GM18868 (cell line): ENCODE measurements around the gene OPTC.

Experiments
- ATAC-seq: cut with Tn5 transposase; IDR thresholded peaks from one replicate; pipeline ENCODE4 v1.9.1; 2021; ENCODE audit warnings: mild to moderate bottlenecking, moderate library complexity; ENCODE audit not compliant: unreplicated experiment

OPTC gene

DNA sequence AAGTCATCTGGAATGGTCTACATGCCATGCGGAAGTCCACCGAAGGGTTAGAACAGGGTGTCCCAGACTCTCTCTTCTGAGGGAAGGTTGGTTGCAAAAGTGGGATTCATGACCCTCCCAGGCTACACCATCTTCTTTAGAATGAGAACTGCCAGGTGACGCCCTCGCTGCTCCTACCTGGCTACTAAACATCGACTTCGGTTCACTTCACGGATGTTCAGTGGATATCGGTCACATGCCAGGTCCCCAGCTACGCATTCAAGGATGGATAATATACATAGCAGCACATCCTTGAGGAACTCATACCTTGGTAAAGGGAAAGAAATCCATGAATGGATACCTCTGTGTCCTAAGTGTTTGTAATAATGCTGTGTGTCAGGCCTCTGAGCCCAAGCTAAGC, 3.3 kb upstream of the OPTC start:
- ATAC-seq = no peak

DNA sequence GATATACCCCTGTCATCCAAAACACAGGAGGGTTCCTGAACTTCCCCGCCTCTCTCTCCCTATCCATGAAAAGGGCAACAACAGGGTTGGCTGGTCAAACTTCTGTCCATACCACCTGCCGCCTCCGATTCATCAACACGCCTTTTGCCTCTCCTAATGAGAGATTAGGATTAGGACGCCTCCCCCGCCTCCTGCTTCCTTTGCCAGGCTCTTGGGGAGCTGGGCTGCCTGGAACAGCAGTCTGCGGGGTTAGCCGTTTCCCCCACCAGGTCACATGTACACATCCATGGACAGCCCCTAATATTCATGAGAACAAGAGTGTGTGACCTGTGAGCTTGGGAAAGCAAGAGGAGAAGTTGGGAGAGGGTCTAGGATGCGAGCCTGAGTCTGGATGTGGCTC, 2.3 kb upstream of the OPTC start:
- ATAC-seq = no peak

DNA sequence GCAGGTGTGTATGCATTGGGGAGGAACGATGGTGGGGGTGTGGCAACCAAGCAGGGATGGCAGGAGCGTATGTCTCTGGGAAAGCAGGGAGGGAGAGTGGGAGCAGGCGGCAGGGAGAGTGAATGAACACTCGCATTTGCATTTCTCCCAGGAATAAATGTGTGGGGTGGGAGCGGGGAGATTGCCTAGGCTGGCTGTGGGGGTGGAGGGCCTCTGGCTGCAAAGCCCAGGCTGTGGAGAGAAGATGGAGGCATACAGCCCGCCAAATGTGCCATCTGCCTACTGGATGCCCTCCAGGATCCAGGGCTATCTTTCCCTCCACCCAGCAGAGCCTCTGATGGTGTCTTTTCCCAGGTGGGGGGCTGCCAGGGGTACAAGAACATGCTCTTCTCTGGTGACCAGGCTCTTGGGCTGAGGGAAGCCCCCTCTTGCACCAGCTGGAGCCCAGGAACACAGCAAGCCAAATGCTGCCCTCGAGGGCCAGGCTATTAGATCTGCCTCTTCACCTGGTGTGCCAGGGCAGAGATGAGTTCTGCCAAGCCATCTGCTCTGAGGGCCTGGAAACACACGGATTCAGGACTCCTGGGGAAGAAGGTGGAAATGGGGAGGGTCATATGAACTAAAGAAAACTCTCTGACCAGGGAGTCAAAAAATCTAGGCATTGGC, 1.7 kb upstream of the OPTC start:
- ATAC-seq = no peak

DNA sequence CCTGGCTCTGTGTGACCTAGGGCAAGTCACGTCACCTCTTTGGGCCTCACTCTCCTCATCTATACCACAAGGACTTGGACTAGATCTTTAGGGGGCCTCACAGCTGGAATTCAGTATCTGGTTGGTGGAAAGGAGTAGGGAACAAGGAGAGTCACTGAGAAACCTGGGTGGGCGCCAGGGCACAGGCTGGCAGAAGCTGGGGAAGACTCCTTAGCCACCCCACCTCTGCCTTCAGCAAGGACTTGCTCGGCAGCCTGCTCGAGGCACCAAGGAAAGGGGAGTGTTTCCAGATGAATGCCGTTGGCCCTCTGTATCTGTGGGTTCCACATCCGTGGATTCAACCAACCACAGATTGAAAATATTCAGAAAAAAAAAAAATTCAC, 1.2 kb upstream of the OPTC start:
- ATAC-seq = no peak

DNA sequence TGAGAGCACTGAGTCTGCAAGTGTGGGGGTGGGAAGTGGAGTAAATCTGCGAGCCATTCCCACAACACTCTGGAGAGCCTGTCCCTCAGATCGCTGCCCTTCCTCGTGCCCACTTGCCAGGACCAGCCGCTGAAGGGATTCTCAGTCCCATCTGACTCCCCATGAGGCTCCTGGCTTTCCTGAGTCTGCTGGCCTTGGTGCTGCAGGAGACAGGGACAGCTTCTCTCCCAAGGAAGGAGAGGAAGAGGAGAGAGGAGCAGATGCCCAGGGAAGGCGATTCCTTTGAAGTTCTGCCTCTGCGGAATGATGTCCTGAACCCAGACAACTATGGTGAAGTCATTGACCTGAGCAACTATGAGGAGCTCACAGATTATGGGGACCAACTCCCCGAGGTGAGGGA, 1.9 kb downstream of the OPTC start:
- no peak for ATAC-seq

DNA sequence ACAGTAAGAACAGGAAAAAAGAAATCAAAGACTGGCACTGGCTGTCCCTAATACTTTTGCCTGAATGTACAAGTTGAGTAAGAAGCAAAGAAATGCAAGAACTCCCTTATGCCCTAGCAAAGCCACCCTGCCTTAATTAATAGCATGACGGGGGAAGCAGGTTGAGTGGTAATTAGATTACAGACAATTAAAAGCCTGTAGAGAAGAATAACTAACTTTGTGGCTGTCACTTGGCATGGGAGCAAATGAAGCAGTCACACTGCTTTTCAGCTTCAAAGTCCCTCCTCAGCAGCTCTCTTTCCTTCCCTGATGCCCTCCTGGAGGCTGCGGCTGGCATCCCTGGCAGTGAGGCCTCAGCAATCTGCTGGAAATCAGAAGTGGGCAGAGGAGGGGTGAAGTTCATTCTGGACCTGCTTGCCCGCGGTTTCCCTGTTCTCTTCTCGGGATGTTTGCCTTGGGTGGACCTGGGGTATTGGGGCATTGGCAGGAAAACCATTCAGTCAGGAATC, 3.4 kb downstream of the OPTC start:
- no peak for ATAC-seq

DNA sequence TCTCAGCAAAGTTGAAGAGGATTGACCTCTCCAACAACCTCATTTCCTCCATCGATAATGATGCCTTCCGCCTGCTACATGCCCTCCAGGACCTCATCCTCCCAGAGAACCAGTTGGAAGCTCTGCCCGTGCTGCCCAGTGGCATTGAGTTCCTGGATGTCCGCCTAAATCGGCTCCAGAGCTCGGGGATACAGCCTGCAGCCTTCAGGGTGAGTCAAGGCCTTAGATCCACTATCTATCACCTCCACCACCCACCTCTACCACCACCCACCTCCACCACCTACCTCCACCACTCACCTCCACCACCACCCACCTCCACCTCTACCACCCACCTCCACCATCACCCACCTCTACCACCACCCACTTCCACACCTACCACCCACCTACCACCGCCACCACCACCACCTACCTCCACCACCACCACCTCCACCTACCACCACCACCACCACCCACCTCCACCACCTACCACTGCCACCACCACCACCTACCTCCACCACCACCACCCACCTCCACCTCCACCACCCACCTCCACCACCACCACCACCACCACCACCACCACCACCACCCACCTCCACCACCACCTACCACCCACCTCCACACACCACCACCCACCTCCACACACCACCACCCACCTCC, 5.8 kb downstream of the OPTC start:
- ATAC-seq = no peak

DNA sequence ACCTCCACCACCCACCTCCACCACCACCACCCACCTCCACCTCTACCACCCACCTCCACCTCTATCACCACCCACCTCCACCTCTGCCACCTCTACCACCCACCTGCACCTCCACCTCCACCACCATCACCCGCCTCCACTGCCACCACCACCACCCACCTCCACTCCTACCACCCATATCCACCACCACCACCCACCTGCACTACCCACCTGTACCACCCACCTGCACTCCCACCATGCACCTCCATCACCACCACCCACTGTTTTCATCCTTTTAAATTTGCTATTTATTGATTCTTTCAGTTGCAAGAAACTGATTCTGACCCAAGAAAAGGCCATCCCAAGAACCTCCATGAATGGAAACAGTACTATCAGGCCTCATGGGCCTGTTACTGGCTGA, 6.3 kb downstream of the OPTC start:
- no peak for ATAC-seq

DNA sequence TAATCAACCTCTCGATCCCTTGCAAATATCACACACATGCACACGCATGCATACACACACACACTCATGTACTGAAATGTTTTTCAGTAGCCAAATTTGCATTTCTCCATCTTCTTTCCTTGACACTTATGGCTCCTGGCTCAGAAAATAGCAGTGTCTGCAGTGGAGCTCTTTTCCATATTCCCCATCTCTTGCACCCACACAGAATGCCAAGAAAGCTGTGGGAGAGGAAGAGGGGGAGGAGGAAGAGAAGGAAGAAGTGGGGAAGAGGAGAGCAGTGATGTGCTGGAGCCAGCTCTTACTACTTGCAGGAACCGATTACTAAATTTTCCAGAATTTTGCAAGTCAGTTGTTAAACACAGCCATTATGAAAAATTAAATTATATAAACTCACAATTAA, 9.9 kb downstream of the OPTC start:
- ATAC-seq = no peak

DNA sequence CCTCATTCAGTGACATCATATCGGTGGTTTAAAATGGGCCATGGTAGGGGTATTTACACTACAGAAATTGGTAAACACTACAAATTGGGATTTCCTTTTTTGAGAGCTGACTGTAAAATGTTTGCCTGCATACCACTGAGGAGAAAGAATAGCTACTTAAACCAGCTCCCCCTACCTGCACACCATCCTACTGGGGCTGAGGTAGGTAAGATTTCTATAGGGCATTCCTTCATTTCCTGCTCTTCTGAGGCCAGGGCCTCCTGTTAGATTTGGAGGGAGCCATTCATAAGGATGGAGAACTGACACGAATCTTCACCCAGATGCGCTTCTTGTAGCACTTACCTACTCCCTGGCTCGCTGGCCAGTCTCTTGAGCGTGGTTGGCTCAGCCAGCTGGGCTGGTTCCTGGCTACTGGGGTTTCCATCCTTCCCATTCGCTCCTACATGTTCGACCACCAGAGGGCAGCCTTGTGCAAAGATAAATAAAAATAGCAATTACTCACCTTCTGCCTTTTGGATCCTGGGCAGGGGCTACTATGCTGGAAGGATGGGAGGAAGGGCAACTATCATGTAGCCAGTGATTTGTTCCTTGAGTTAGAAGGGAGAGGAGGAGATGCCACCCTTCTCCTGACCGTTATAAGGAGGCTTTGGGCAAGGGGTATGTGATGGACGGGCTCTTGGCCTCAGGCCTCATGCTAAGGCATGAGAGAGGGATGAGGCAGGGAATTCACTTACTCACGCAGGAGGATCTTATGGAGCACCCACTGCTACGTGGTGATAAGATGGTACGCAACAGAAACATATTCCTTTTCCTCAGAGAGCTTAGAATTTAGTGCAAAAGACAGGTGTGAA, 10.7 kb downstream of the OPTC start:
- ATAC-seq = no peak

DNA sequence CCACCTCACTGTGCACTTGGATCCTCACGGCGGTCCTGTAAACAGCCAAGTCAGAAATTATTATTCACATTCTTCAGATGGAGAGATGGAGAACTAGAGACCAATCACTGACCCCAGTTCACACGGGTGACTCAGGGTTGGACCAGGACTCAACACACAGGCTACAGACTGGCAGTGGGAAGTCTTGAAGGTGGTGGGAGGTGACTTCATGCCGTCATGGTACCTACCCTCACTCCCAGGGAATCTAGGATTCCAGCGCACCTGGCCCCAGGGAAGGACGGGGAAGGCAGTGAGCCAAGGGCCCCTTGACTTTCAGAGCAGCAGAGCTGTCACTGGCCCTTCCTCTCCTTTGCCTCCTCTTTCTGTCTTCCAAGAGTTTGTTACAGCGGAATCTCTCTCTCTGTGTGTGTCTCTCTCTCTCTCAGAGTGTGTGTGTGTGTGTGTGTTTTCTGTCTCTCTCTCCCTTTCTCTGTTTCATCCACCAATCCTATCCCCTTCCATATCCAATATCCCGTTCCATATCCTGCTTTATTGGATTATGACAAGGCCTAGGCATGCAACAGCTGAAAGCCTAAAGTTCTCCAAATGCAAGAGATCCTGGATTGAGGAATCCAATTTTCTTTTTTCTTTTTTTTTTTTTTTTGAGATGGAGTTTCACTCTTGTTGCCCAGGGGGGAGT, 11.7 kb downstream of the OPTC start:
- ATAC-seq = no peak

DNA sequence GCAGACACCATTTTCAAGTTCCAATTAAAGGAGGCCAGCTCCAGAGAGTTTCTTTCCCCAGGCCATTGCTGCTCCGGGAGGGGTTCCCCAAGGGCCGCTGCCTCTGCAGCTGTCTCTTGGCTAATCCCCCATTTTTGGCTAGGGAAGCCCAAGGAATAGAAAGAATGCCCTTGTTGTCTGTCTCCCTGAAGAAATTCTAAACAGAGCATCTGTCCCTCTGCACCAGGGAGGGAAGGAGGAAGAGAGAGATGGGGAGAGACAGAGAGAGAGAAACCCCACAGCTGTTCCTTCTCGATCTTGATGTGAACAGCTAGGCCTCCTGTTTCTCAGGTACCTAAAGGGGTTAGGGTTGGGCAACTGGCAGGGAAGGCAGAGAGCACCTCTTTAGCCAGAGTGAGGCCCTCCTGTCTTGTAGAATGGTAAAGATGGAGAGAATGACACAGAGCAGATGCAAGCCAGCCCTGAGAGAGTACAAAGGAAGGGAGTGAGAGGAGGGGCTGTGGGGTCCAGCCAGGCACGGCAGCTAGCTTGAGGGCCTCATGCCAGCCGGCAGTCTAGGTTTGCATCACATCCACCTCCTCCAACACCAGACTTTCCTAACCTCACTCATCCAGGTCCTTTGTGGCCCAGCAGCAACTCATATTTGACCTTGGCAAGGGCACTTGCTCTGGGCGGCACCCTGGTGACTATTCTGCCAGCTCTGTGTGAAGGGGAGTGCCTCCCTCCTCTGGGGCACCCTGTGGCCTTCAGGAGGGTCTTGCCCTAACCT, 13.1 kb downstream of the OPTC start:
- ATAC-seq = no peak

DNA sequence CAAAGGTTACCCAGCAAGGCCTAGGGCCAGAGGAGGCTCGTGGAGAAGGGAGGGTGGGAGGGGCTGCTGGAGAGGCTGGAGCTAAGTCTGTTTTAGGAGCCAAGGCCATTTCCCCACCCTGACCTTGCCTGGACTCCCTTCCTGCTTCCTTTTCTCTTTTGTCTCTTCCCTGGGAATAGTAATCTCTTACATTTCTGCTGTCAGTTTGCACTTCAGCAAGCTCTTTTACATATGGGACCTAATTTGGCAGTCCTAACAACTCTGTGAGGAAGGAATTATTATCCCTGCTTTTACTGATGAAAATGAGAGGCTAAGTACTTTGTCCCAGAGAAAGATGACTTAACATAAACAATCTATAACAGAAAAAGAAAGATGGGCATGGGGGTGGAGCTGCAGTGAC, 13.8 kb downstream of the OPTC start:
- ATAC-seq = no peak

DNA sequence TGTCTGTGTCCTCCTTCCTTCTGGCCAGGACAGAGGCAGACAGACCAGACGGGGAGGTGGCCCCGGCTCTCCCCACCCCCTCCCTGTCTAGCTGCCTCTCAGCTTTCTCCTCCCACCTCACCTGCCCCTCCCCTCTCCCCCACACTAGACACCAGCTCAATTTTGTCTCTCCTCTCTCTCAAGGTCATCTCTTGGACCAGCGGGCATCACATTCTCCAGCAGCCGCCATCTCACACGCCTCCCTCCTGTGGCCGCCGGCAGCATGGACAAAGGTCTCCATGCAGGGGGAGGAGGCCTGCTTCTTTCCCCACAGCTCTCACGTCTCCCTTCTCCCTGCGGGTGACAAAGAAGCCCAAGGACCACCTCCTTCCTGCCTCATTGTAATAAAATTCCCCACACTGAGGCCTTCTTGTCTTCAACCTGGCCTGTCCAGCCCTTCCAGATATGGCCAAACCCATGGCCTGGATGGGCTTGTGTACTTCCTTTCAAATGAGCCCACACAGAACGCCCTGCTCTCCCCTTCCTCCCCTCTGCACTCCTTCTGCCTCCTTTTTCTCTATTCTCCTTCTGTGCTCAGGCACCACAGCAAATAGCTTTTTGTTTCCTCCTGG, 14.6 kb downstream of the OPTC start:
- no peak for ATAC-seq

DNA sequence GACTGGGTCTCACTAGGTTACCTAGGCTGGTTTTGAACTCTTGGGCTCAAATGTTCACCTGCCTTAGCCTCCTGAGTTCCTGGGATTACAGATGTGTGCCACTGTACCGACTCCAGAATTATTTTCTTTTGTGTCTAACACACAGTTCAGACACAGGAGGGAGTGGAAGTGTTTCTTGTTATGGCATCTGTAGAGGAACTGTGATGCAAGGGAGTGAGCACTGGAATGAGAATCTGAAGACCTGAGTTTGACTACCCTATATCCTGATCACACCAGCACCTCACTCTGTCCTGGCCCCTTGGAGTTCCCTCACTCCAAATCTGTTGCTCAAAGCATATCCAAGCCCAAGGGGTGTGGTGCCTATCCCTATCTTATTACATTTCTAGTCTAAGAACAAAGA, 15.2 kb downstream of the OPTC start:
- ATAC-seq = no peak

DNA sequence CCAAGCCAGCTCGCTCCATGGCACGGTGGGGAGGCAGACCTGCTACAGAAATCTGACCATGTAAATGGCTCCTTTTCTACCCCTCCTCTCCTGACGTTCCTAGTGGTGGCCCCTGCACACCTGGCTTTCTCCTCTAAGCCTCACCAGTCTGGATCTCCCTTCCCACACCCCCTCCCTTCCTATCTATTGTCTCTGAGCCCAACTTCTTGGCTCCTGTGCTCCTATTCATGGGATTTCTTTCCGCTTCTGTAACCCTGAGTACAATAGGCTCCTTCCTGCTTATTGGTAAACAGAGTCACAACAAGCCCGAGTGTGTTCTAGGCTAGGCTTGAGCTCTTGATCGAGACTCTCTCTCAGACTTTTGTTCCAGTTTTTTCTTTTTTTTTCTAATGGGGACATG, 17.6 kb downstream of the OPTC start:
- no peak for ATAC-seq

DNA sequence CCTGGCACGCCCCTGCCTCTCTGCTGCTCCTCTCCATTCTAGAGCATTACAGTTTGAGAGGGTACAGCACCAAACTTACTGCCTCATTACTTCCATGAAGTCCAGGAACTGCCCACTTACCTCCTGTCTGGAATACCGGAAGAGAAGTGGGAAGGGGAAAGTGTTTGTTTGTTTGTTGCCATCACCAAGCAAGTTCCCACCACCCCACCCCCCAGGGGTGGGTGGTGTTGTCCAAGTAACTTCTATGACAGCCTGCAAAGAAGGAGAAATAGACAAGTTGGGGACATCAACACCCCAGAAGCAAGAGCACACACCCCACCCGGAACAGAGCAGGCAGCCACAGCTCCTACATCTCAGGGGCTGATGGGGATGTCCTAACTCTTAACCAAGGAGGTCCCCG, 18.0 kb downstream of the OPTC start:
- no peak for ATAC-seq

DNA sequence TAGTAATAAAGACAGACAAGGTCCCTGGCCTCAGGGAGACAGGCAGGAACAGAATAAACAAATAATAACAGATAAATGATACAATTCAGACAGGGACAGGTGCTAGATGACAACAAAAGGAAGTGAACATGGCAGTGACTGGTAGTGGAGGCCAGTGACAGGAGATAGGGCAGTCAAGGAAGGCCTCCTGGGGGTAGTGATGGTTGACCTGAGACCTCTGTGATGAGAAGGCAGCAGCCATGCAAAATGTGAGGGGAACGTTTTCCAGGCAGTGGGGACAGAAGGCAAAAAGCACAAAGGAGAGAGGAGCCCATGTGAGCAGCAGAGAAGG, 18.5 kb downstream of the OPTC start:
- ATAC-seq = no peak

DNA sequence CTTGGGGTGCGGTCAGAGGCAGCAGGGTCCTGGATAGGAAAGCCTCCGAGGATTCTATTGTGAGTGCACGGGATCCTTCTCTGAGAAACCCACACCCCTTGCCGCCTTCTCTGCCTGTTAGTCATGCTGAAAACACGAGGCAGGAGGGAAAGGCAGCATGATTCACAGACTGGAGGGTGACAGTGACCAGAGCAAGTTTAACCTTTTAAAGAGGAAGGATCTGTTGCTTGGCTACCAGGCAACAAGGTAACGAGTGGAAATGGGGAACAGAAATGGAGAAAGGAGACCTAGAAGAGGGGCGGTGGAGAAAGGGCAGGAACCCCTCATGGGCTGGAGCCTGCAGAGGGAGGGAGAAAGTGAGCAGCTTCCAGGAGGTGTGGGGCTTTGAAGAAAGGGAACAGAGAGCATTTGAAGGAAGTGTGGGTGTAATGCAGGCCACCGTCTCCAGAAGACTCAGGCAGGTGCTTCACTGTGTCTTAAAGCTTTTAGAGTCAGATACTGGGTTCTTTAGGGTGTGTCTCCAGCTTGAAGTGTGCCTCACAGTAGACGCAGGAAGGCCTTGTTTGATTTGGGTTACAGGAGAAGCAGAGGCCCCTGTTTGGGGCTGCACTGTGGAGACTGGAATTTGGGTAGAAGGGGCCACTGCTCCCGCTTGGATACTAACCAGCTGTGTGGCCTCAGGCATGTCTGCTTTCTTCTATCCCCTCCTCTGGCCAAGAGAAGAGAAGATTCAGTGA, 19.1 kb downstream of the OPTC start:
- no peak for ATAC-seq

DNA sequence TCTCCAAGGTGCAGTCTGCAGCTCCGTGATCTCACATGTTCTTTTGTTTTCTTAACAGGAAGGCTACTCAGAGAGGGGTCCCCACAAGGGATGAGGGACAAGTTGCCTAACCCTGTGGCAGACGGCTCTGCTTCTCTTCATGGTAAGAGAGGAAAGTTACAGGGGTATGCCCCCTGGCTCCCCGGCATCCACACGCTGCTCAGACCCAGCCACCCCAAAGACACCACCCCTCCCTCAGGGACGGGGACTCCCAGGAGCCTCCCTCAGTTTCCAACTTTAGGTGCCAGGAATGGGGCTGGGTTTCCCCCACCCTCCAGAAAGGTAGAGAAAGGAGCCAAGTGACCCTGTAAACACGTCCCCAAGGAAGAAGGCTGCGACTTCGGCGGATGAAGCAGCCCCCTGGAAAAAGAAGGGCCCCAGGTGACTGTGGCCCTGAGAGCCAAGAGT, 19.7 kb downstream of the OPTC start:
- ATAC-seq = no peak
